ENCODE data around the gene RSF1.

The RSF1 gene

GRCh38 chr11:77750394-77751156 is 69.9 kb downstream of the RSF1 start:
- DNase-seq (ENCODE audit: low read depth in 2 of 2) = no peak

GRCh38 chr11:77749232-77749631 is 71.3 kb downstream of the RSF1 start:
- no peak for DNase-seq (ENCODE audit: low read depth in 2 of 2)

- DNase-seq (ENCODE audit: low read depth in 2 of 2) = no peak
Observed at GRCh38 chr11:77748266-77748665, 72.3 kb downstream of the RSF1 start.

- no peak for DNase-seq (ENCODE audit: low read depth in 2 of 2)
Observed at GRCh38 chr11:77747381-77747969, 73.0 kb downstream of the RSF1 start.

GRCh38 chr11:77736473-77736872 is 84.0 kb downstream of the RSF1 start:
- no peak for DNase-seq (ENCODE audit: low read depth in 2 of 2)

- no peak for DNase-seq (ENCODE audit: low read depth in 2 of 2)
Observed at GRCh38 chr11:77734890-77735289, 85.6 kb downstream of the RSF1 start.

- DNase-seq (ENCODE audit: low read depth in 2 of 2) = no peak
Observed at GRCh38 chr11:77732143-77732542, 88.4 kb downstream of the RSF1 start.

GRCh38 chr11:77730789-77731188 is 89.7 kb downstream of the RSF1 start:
- no peak for DNase-seq (ENCODE audit: low read depth in 2 of 2)

GRCh38 chr11:77729063-77729462 is 91.5 kb downstream of the RSF1 start:
- no peak for DNase-seq (ENCODE audit: low read depth in 2 of 2)

GRCh38 chr11:77728203-77728786 is 92.2 kb downstream of the RSF1 start:
- no peak for DNase-seq (ENCODE audit: low read depth in 2 of 2)

- DNase-seq (ENCODE audit: low read depth in 2 of 2) = no peak
Observed at GRCh38 chr11:77726524-77726923, 94.0 kb downstream of the RSF1 start.

GRCh38 chr11:77725433-77725832 is 95.1 kb downstream of the RSF1 start:
- DNase-seq (ENCODE audit: low read depth in 2 of 2) = no peak

GRCh38 chr11:77724636-77725035 is 95.9 kb downstream of the RSF1 start:
- no peak for DNase-seq (ENCODE audit: low read depth in 2 of 2)

GRCh38 chr11:77723024-77723423 is 97.5 kb downstream of the RSF1 start:
- DNase-seq (ENCODE audit: low read depth in 2 of 2) = no peak

GRCh38 chr11:77710358-77710757 is 110.2 kb downstream of the RSF1 start:
- DNase-seq (ENCODE audit: low read depth in 2 of 2) = no peak

- DNase-seq (ENCODE audit: low read depth in 2 of 2) = no peak
Observed at GRCh38 chr11:77705876-77706579, 114.5 kb downstream of the RSF1 start.

GRCh38 chr11:77705195-77705875 is 115.2 kb downstream of the RSF1 start:
- DNase-seq (ENCODE audit: low read depth in 2 of 2) = no peak

GRCh38 chr11:77704029-77704428 is 116.5 kb downstream of the RSF1 start:
- no peak for DNase-seq (ENCODE audit: low read depth in 2 of 2)

GRCh38 chr11:77699425-77699824 is 121.1 kb downstream of the RSF1 start:
- no peak for DNase-seq (ENCODE audit: low read depth in 2 of 2)

GRCh38 chr11:77698896-77699295 is 121.6 kb downstream of the RSF1 start:
- no peak for DNase-seq (ENCODE audit: low read depth in 2 of 2)

GRCh38 chr11:77697865-77698264 is 122.7 kb downstream of the RSF1 start:
- no peak for DNase-seq (ENCODE audit: low read depth in 2 of 2)

- DNase-seq (ENCODE audit: low read depth in 2 of 2) = no peak
Observed at GRCh38 chr11:77695417-77695816, 125.1 kb downstream of the RSF1 start.

All from stimulated activated CD8-positive, alpha-beta memory T cell treated with anti-CD3 and anti-CD28 coated beads, Interleukin-7, amount 100 ng/mL, for 4 hours (primary cell).